HepG2 (cell line): Measurements from ENCODE around the gene ANKRD11. TPM values are rescaled to one million over a fixed set of nuclear protein-coding genes. Genes with fewer than 3 reads are reported as not detected.
A peak's percentile ranks its signal among the peaks of the same experiment; 100 is the strongest.

Experiments used
- ETV6 ChIP-seq: sonication (generic); formaldehyde crosslinking; conservative IDR thresholded peaks from 2 replicates; pipeline ENCODE4 v1.4.0; 2020; ENCODE audit warnings: missing genetic modification reagents
- FOXM1 ChIP-seq: sonication (generic); formaldehyde crosslinking; IDR thresholded peaks from 2 replicates; pipeline ENCODE4 v1.5.0; 2020; ENCODE audit warnings: missing genetic modification reagents
- GLI4 ChIP-seq: sonication (generic); formaldehyde crosslinking; IDR thresholded peaks from 2 replicates; pipeline ENCODE4 v1.5.1; 2020; ENCODE audit warnings: missing genetic modification reagents, mild to moderate bottlenecking, moderate library complexity, borderline replicate concordance
- HOXA5 ChIP-seq: sonication (generic); formaldehyde crosslinking; IDR thresholded peaks from 2 replicates; pipeline ENCODE4 v1.4.0; 2020; ENCODE audit warnings: missing genetic modification reagents
- MED1 ChIP-seq: sonication (generic); formaldehyde crosslinking; IDR thresholded peaks from 2 replicates; pipeline ENCODE4 v1.4.0; 2020; ENCODE audit warnings: missing genetic modification reagents
- MIER2 ChIP-seq: IDR thresholded peaks from 2 replicates; pipeline ENCODE4 v1.6.1; 2016; ENCODE audit warnings: missing biosample characterization, missing genetic modification reagents
- MYC ChIP-seq: sonication (generic); formaldehyde crosslinking; IDR thresholded peaks from 2 replicates; pipeline ENCODE4 v1.9.0; 2021; ENCODE audit warnings: missing genetic modification reagents, borderline replicate concordance
- POGZ ChIP-seq: sonication (generic); formaldehyde crosslinking; IDR thresholded peaks from 2 replicates; pipeline ENCODE4 v1.4.0; 2020; ENCODE audit warnings: mild to moderate bottlenecking, missing genetic modification reagents
- RCOR2 ChIP-seq: IDR thresholded peaks from 2 replicates; pipeline ENCODE4 v1.6.1; 2016; ENCODE audit warnings: missing biosample characterization, missing genetic modification reagents
- RFX1 ChIP-seq: fragments of 450-650 bp; IDR thresholded peaks from 2 replicates; pipeline ENCODE4 v1.6.1; 2017
- SATB2 ChIP-seq: sonication (generic); formaldehyde crosslinking; IDR thresholded peaks from 2 replicates; pipeline ENCODE4 v1.5.0; 2020; ENCODE audit warnings: missing genetic modification reagents
- SOX13 ChIP-seq, 3 experiments: fragments of 450-650 bp in 1 of 3; sonication (generic) in 1 of 3; formaldehyde crosslinking in 1 of 3; IDR thresholded peaks in 2 of 3; conservative IDR thresholded peaks in 1 of 3; 2 replicates each; pipeline versions ENCODE4 v1.5.0 to v1.6.1; 2016 to 2020; ENCODE audit warnings: antibody characterized with exemption in 1 of 3, mild to moderate bottlenecking in 1 of 3, missing compliant biosample characterization in 1 of 3, missing genetic modification reagents in 1 of 3, moderate library complexity in 1 of 3
- SP140L ChIP-seq: sonication (generic); formaldehyde crosslinking; IDR thresholded peaks from 2 replicates; pipeline ENCODE4 v1.4.0; 2020; ENCODE audit warnings: missing genetic modification reagents, borderline replicate concordance
- SYNCRIP ChIP-seq: fragments of 200-400 bp; formaldehyde crosslinking; IDR thresholded peaks from 2 replicates; pipeline ENCODE4 v1.6.1; 2018; ENCODE audit warnings: mild to moderate bottlenecking, low read depth, low read length; ENCODE audit not compliant: insufficient read depth
- TERF1 ChIP-seq: sonication (generic); formaldehyde crosslinking; IDR thresholded peaks from 2 replicates; pipeline ENCODE4 v1.8.0; 2022; ENCODE audit warnings: mild to moderate bottlenecking, missing genetic modification reagents, moderate library complexity
- THAP11 ChIP-seq: IDR thresholded peaks from 2 replicates; pipeline ENCODE4 v1.6.1; 2016; ENCODE audit warnings: missing biosample characterization, missing genetic modification reagents
- ZBTB42 ChIP-seq: sonication (generic); formaldehyde crosslinking; IDR thresholded peaks from 2 replicates; pipeline ENCODE4 v1.5.0; 2020; ENCODE audit warnings: mild to moderate bottlenecking, missing genetic modification reagents
- ZFP36L1 ChIP-seq: sonication (generic); formaldehyde crosslinking; IDR thresholded peaks from 2 replicates; pipeline ENCODE4 v1.8.0; 2022; ENCODE audit warnings: mild to moderate bottlenecking, missing genetic modification reagents, moderate library complexity
- ZFYVE20 ChIP-seq: sonication (generic); formaldehyde crosslinking; IDR thresholded peaks from 2 replicates; pipeline ENCODE4 v1.8.0; 2023; ENCODE audit warnings: low read depth, mild to moderate bottlenecking, moderate library complexity, missing genetic modification reagents, borderline replicate concordance
- ZNF274 ChIP-seq: sonication (generic); formaldehyde crosslinking; IDR thresholded peaks from 2 replicates; pipeline ENCODE4 v1.5.1; 2020; ENCODE audit warnings: mild to moderate bottlenecking, missing genetic modification reagents
- ZNF337 ChIP-seq: sonication (generic); formaldehyde crosslinking; IDR thresholded peaks from 2 replicates; pipeline ENCODE4 v1.5.1; 2020; ENCODE audit warnings: missing genetic modification reagents, low read depth, mild to moderate bottlenecking, borderline replicate concordance
- ZNF639 ChIP-seq: conservative IDR thresholded peaks from 2 replicates; pipeline ENCODE4 v1.6.1; 2018; ENCODE audit warnings: missing genetic modification reagents
- ZNF792 ChIP-seq: IDR thresholded peaks from 2 replicates; pipeline ENCODE4 v1.6.1; 2016
- polyA plus RNA-seq, 8 experiments: library from polyadenylated mRNA; depleted of rRNA in 3 of 8; stranded (reverse) in 7 of 8; unstranded in 1 of 8; fragments of >200 nt; fragmentation: Illumina TruSeq in 4 of 8; extraction: Trizol in 4 of 8; gene quantifications; 2 replicates each; pipeline versions ENCODE4 v1.2.1 to v1.2.3, GENCODE V29; 2011 to 2016; ENCODE audit warnings: low read depth in 4 of 8, missing spikeins in 1 of 8, mixed read lengths in 1 of 8; ENCODE audit not compliant: insufficient read depth in 1 of 8
- total RNA-seq, 5 experiments: library from RNA; depleted of rRNA; stranded (reverse); fragments of >200 nt; fragmentation: Illumina TruSeq; extraction: Trizol; gene quantifications; 2 replicates each; pipeline ENCODE4 v1.2.3, GENCODE V29; 2016; ENCODE audit warnings: low read depth in 1 of 5
- TF ChIP-seq, protein P1 (sequence below): sonication (generic); formaldehyde crosslinking; IDR thresholded peaks from 2 replicates; pipeline ENCODE4 v1.8.1; 2023; ENCODE audit warnings: mild to moderate bottlenecking, inconsistent platforms, moderate library complexity, missing genetic modification reagents, borderline replicate concordance
- TF ChIP-seq, protein P2 (sequence below), 2 experiments: sonication (generic) in 1 of 2; formaldehyde crosslinking in 1 of 2; IDR thresholded peaks; 2 replicates each; pipeline versions ENCODE4 v1.4.0 to v1.6.1; 2018 to 2020; ENCODE audit warnings: missing genetic modification reagents in 2 of 2, borderline replicate concordance in 1 of 2, low read depth in 1 of 2, mild to moderate bottlenecking in 1 of 2, missing biosample characterization in 1 of 2
- TF ChIP-seq, protein P3 (sequence below): sonication (generic); formaldehyde crosslinking; IDR thresholded peaks from 2 replicates; pipeline ENCODE4 v1.4.0; 2020; ENCODE audit warnings: mild to moderate bottlenecking, missing genetic modification reagents

ANKRD11 gene
- total and polyA plus RNA-seq, 2 of the 13 experiments (the other 11 are each of a cell fraction or from before 2014, with no cell fraction given) = 21.4 to 38.4 TPM

DNA sequence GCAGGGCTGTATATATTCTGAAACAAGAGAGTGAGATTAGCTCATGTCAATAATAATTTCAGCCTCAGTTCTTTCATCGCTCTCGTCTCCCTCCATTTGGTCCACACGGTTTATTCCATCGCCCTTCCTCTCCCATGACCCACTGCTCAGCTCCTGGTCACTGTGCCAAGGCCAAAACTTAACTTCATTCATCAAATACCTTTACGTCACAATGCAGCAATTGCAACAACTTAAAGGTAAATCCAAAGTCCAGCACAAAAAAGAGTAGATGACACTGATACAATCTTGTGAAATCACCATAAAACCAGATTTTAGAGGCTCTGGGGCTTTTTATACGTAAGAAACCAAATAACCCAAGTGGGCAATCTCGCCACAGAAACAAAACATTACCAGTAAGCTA lies 72.0 kb downstream of the ANKRD11 start (continued):
- TF ChIP-seq HOXA5 (CRISPR knock-in tag) (0 out of 2 replicates have a peak, but pooled peaks have one; percentile 42), POGZ (CRISPR knock-in tag) (0 out of 2 replicates have a peak, but pooled peaks have one; percentile 34), FOXM1 (CRISPR knock-in tag) (no peak), MIER2 (CRISPR knock-in tag) (no peak), SOX13 (IDR thresholded peaks at IDR 0.05) (no peak), SOX13 (CRISPR knock-in tag; conservative IDR thresholded peaks at IDR 0.05 in 1 of 2, IDR thresholded peaks at IDR 0.05 in 1 of 2) (peak in 1 of 2 experiments; percentile 85; a peak in 2 of 4 replicates), ZBTB42 (CRISPR knock-in tag) (no peak), ZNF639 (no peak), RFX1 (no peak), SP140L (CRISPR knock-in tag) (no peak), THAP11 (0 out of 2 replicates have a peak, but pooled peaks have one; percentile 16), GLI4 (CRISPR knock-in tag) (no peak), ZNF337 (0 out of 2 replicates have a peak, but pooled peaks have one; percentile 49), RCOR2 (CRISPR knock-in tag) (0 out of 2 replicates have a peak, but pooled peaks have one; percentile 2), ZFP36L1 (CRISPR knock-in tag) (no peak), TERF1 (CRISPR knock-in tag) (no peak), MED1 (CRISPR knock-in tag) (peak; percentile 47; the same call in 1 of the 2 replicates), ZNF792 (CRISPR knock-in tag) (0 out of 2 replicates have a peak, but pooled peaks have one; percentile 18), ETV6 (no peak), MYC (no peak), ZFYVE20 (CRISPR knock-in tag) (no peak), ZNF274 (CRISPR knock-in tag) (no peak), SYNCRIP (no peak), SATB2 (CRISPR knock-in tag) (no peak)
- TF ChIP-seq, protein P1, sequence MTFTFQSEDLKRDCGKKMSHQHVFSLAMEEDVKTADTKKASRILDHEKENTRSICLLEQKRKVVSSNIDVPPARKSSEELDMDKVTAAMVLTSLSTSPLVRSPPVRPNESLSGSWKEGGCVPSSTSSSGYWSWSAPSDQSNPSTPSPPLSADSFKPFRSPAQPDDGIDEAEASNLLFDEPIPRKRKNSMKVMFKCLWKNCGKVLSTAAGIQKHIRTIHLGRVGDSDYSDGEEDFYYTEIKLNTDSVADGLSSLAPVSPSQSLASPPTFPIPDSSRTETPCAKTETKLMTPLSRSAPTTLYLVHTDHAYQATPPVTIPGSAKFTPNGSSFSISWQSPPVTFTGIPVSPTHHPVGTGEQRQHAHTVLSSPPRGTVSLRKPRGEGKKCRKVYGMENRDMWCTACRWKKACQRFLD (CRISPR knock-in tag) = no peak
- TF ChIP-seq, protein P2, sequence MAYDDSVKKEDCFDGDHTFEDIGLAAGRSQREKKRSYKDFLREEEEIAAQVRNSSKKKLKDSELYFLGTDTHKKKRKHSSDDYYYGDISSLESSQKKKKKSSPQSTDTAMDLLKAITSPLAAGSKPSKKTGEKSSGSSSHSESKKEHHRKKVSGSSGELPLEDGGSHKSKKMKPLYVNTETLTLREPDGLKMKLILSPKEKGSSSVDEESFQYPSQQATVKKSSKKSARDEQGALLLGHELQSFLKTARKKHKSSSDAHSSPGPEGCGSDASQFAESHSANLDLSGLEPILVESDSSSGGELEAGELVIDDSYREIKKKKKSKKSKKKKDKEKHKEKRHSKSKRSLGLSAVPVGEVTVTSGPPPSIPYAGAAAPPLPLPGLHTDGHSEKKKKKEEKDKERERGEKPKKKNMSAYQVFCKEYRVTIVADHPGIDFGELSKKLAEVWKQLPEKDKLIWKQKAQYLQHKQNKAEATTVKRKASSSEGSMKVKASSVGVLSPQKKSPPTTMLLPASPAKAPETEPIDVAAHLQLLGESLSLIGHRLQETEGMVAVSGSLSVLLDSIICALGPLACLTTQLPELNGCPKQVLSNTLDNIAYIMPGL (CRISPR knock-in tag; IDR thresholded peaks at IDR 0.05; ENCODE audit: borderline replicate concordance in 1 of 2, low read depth in 1 of 2) = no peak
- TF ChIP-seq, protein P3, sequence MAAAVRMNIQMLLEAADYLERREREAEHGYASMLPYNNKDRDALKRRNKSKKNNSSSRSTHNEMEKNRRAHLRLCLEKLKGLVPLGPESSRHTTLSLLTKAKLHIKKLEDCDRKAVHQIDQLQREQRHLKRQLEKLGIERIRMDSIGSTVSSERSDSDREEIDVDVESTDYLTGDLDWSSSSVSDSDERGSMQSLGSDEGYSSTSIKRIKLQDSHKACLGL (CRISPR knock-in tag) = no peak
